ENCODE measurements around the gene USF3. TPM values are rescaled to one million over a fixed set of nuclear protein-coding genes. Genes with fewer than 3 reads are reported as not detected.

The USF3 gene
- total RNA-seq, 1 experiment from 2014 or later = 13.5 TPM

- CTCF ChIA-PET = interaction anchor here (2.0 kb wide), 1 partner anchor 54 kb away, joined by 4 read pairs; no protein-coding TSS in a partner anchor
- intact Hi-C loops (cut with micrococcal nuclease) = no loop called here
Observed at GRCh38 chr3:113631573-113631972, 64.9 kb downstream of the USF3 start.

More at GRCh38 chr3:113631573-113631972, 64.9 kb downstream of the USF3 start:
- ChIA-PET POLR2A (no interaction called here), RAD21 (ENCODE audit: low non-redundant PET in 1 of 2, low total read pairs in 2 of 2, uncharacterized antibody in 2 of 2, unreplicated experiment in 2 of 2) (no interaction called here)
- DNase-seq (ENCODE audit: low read depth, low spot score) = no peak
- no peak for TF ChIP-seq JUND (IDR thresholded peaks at IDR 0.05)
- TF ChIP-seq EZH2 (IDR thresholded peaks at IDR 0.05) = no peak
- no peak for TF ChIP-seq CTCF (IDR thresholded peaks at IDR 0.05 in 2 of 3, conservative IDR thresholded peaks at IDR 0.05 in 1 of 3; ENCODE audit: borderline replicate concordance in 1 of 3, insufficient read depth in 1 of 3, low read depth in 2 of 3, low read length in 2 of 3)
- no peak for TF ChIP-seq REST (IDR thresholded peaks at IDR 0.05; ENCODE audit: low read depth)
- no peak for TF ChIP-seq POLR2AphosphoS5 (IDR thresholded peaks at IDR 0.05; ENCODE audit: low read depth, low read length)
- TF ChIP-seq MAX (IDR thresholded peaks at IDR 0.05) = no peak
- no peak for TF ChIP-seq RAD21 (IDR thresholded peaks at IDR 0.05; ENCODE audit: low read depth)
- no peak for ATAC-seq
- Histone ChIP-seq H3K4me3 (replicated peaks in 1 of 2; ENCODE audit: low read depth in 1 of 2, low read length in 2 of 2) (no peak overlapping the region), H3K4me2 (ENCODE audit: low read length) (no peak overlapping the region), H3K9me3 (ENCODE audit: control insufficient read depth in 1 of 2, insufficient read depth in 1 of 2, low read depth in 1 of 2, low read length in 2 of 2) (no peaks in the 10 kb centered on the region), H2AFZ (ENCODE audit: low read depth, low read length, poor library complexity, severe bottlenecking) (no peak overlapping the region), H3K36me3 (ENCODE audit: control insufficient read depth in 1 of 2, insufficient read depth in 2 of 2, low read length in 2 of 2) (no peaks in the 10 kb centered on the region), H3K79me2 (ENCODE audit: insufficient read depth, low read length) (no peaks in the 10 kb centered on the region), H3K4me1 (ENCODE audit: control insufficient read depth in 1 of 2, insufficient read depth in 2 of 2, low read length in 2 of 2) (peaks cover 0 to 6% of the 10 kb centered on the region in 2 experiments; a peak in 1 of 4 replicates), H3K9me2 (ENCODE audit: insufficient read depth) (no peaks in the 10 kb centered on the region), H4K20me1 (ENCODE audit: insufficient read depth) (no peaks in the 10 kb centered on the region), H3K27ac (ENCODE audit: low read depth, low read length) (no peak overlapping the region), H3K9ac (ENCODE audit: low read length) (no peak overlapping the region), H3K27me3 (ENCODE audit: insufficient read depth, low read length) (no peaks in the 10 kb centered on the region)
- BruUV-seq (replicated peaks) = no TSS peak
